ENCODE measurements around the gene ZNF200.

ZNF200 gene

DNA sequence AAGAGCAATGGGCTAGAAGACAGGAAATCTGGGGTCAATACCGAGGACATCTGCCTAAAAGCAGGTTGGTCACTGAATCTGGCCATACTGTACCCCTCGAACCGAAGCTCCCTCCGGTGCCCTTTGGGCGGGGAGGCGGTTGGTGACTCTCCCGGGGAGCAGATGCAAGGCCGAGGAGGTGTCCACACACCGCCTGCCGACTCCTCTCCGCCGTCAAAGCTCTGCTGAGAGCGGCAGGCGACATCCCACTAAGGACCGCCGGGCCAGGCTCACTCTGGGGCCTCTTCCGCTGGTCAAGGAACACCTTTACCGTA, 458 bp downstream of the ZNF200 start:
- Histone ChIP-seq H3K27me3 (ENCODE audit: control insufficient read depth in 2 of 2, insufficient read depth in 2 of 2, low read length in 2 of 2) (no peaks in the 10 kb centered on the region), H3K9ac (ENCODE audit: low read depth in 1 of 2, low read length in 2 of 2) (peak overlapping the region; percentile 89 to 95), H3K4me3 (ENCODE audit: low read length in 2 of 2) (peak overlapping the region; percentile 94 to 100), H3K27ac (ENCODE audit: low read depth in 2 of 2, low read length in 2 of 2) (peak overlapping the region; percentile 95 to 97), H3K4me1 (ENCODE audit: control insufficient read depth in 2 of 2, insufficient read depth in 2 of 2, low read length in 2 of 2) (peaks cover 9% of the 10 kb centered on the region in 2 donors), H3K9me3 (ENCODE audit: control insufficient read depth in 2 of 2, low read length in 2 of 2) (peaks cover 4 to 6% of the 10 kb centered on the region in 2 donors), H3K36me3 (ENCODE audit: control insufficient read depth in 2 of 2, insufficient read depth in 2 of 2, low read length in 2 of 2) (peaks cover 28 to 32% of the 10 kb centered on the region in 2 donors)

DNA sequence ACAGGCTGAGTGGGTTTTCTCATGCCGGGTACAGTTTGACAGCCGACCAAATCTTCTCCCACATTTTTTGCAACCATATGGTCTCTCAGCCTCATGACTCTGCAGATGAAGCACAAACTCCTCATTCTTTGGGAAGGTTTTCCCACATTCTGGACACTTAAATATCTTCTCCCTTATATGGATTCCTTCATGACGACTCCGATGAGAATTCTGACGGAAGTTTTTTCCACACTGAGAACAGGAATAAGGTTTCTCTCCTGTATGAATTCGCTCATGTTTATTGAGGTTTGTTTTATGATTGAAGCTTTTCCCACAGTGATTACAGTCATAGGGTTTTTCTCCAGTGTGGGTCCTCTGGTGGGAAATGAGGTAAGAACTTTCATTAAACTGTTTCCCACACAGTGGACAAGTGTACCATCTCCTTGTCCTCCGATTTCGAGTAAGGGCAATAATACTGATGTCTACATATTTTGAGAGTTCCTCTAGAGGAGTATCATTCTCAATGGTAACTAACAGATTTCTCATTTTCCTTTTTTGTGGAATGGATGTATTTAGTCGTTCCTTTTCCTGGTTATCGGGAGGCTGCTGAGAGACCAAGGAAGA, 10.9 kb downstream of the ZNF200 start:
- Histone ChIP-seq H3K4me1 (ENCODE audit: control insufficient read depth in 2 of 2, insufficient read depth in 2 of 2, low read length in 2 of 2) (no peaks in the 10 kb centered on the region), H3K27me3 (ENCODE audit: control insufficient read depth in 2 of 2, insufficient read depth in 2 of 2, low read length in 2 of 2) (no peaks in the 10 kb centered on the region), H3K27ac (ENCODE audit: low read depth in 2 of 2, low read length in 2 of 2) (no peak overlapping the region), H3K4me3 (ENCODE audit: low read length in 2 of 2) (no peak overlapping the region), H3K9ac (ENCODE audit: low read depth in 1 of 2, low read length in 2 of 2) (no peak overlapping the region), H3K36me3 (ENCODE audit: control insufficient read depth in 2 of 2, insufficient read depth in 2 of 2, low read length in 2 of 2) (peaks cover 40 to 45% of the 10 kb centered on the region in 2 donors), H3K9me3 (ENCODE audit: control insufficient read depth in 2 of 2, low read length in 2 of 2) (peaks cover 27 to 44% of the 10 kb centered on the region in 2 donors)

DNA sequence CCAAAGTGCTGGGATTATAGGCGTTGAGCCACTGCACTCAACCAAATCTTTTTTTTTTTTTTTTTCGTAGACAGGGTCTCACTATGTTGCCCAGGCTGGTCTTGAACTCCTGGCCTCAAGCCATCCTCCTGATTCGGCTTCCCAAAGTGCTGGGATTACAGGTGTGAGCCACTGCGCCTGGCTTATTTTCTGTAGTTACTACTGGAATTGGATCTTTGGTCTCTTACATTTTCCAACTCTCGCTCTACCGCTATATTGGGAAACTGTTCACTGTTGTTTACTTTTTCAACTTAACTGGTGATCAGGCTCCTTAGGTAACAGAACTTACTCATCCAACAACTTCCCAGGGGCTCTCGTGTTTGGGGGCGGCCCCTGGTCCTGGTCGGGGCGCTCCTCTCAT, 14.1 kb downstream of the ZNF200 start:
- H3K4me1 ChIP-seq (ENCODE audit: control insufficient read depth in 2 of 2, insufficient read depth in 2 of 2, low read length in 2 of 2): peaks cover 0 to under 1% of the 10 kb centered on the region in 2 donors
- H3K36me3 ChIP-seq (ENCODE audit: control insufficient read depth in 2 of 2, insufficient read depth in 2 of 2, low read length in 2 of 2): peaks cover 23 to 24% of the 10 kb centered on the region in 2 donors
- H3K4me3 ChIP-seq (ENCODE audit: low read length in 2 of 2): no peak overlapping the region
- H3K9me3 ChIP-seq (ENCODE audit: control insufficient read depth in 2 of 2, low read length in 2 of 2): peaks cover 23 to 39% of the 10 kb centered on the region in 2 donors
- peaks cover 0 to 2% of the 10 kb centered on the region in 2 donors for H3K27me3 ChIP-seq (ENCODE audit: control insufficient read depth in 2 of 2, insufficient read depth in 2 of 2, low read length in 2 of 2)
- H3K27ac ChIP-seq (ENCODE audit: low read depth in 2 of 2, low read length in 2 of 2): no peak overlapping the region
- H3K9ac ChIP-seq (ENCODE audit: low read depth in 1 of 2, low read length in 2 of 2): no peak overlapping the region

DNA sequence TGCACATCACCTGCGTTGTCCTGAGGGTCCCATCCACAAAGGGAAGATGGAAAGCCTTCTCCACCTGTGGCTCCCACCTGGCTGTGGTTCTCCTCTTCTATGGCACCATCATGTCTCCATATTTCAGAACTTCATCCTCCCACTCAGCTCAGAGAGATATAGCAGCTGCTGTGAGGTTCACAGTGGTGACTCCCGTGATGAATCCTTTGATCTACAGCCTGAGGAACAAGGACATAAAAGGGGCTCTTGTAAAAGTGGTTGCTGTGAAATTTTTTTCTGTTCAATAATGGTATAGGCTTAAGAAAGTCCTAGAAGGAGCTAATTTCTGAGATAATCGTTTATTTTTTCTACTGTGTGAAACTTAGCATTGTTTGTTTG, 18.7 kb downstream of the ZNF200 start:
- Histone ChIP-seq H3K9ac (ENCODE audit: low read depth in 1 of 2, low read length in 2 of 2) (no peak overlapping the region), H3K36me3 (ENCODE audit: control insufficient read depth in 2 of 2, insufficient read depth in 2 of 2, low read length in 2 of 2) (no peaks in the 10 kb centered on the region), H3K9me3 (ENCODE audit: control insufficient read depth in 2 of 2, low read length in 2 of 2) (peaks cover 0 to under 1% of the 10 kb centered on the region in 2 donors), H3K4me1 (ENCODE audit: control insufficient read depth in 2 of 2, insufficient read depth in 2 of 2, low read length in 2 of 2) (peaks cover 0 to 3% of the 10 kb centered on the region in 2 donors), H3K4me3 (ENCODE audit: low read length in 2 of 2) (no peak overlapping the region), H3K27ac (ENCODE audit: low read depth in 2 of 2, low read length in 2 of 2) (peak overlapping the region in 1 of 2 donors; percentile 44), H3K27me3 (ENCODE audit: control insufficient read depth in 2 of 2, insufficient read depth in 2 of 2, low read length in 2 of 2) (peaks cover 0 to 2% of the 10 kb centered on the region in 2 donors)

DNA sequence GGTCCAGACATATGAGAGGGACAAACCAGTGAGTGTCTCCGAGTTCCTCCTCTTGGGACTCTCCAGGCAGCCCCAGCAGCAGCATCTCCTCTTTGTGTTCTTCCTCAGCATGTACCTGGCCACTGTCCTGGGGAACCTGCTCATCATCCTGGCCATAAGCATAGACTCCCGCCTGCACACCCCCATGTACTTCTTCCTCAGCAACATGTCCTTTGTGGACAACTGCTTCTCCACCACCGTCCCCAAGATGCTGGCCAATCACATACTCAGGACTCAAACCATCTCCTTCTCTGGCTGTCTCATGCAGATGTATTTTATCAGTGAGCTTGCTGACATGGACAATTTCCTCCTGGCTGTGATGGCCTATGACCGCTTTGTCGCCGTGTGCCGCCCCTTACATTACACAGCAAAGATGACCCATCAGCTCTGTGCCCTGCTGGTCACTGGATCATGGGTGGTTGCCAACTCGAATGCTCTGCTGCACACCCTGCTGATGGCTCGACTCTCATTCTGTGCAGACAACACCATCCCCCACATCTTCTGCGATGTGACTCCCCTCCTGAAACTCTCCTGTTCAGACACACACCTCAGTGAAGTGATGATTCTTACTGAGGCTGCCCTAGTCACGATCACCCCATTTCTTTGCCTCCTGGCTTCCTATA, 19.2 kb downstream of the ZNF200 start:
- H3K4me3 ChIP-seq (ENCODE audit: low read length in 2 of 2): no peak overlapping the region
- peak overlapping the region in 1 of 2 donors; percentile 44 for H3K27ac ChIP-seq (ENCODE audit: low read depth in 2 of 2, low read length in 2 of 2)
- H3K27me3 ChIP-seq (ENCODE audit: control insufficient read depth in 2 of 2, insufficient read depth in 2 of 2, low read length in 2 of 2): peaks cover 0 to 2% of the 10 kb centered on the region in 2 donors
- H3K9me3 ChIP-seq (ENCODE audit: control insufficient read depth in 2 of 2, low read length in 2 of 2): no peaks in the 10 kb centered on the region
- no peak overlapping the region for H3K9ac ChIP-seq (ENCODE audit: low read depth in 1 of 2, low read length in 2 of 2)
- H3K36me3 ChIP-seq (ENCODE audit: control insufficient read depth in 2 of 2, insufficient read depth in 2 of 2, low read length in 2 of 2): no peaks in the 10 kb centered on the region
- H3K4me1 ChIP-seq (ENCODE audit: control insufficient read depth in 2 of 2, insufficient read depth in 2 of 2, low read length in 2 of 2): peaks cover 0 to 3% of the 10 kb centered on the region in 2 donors

DNA sequence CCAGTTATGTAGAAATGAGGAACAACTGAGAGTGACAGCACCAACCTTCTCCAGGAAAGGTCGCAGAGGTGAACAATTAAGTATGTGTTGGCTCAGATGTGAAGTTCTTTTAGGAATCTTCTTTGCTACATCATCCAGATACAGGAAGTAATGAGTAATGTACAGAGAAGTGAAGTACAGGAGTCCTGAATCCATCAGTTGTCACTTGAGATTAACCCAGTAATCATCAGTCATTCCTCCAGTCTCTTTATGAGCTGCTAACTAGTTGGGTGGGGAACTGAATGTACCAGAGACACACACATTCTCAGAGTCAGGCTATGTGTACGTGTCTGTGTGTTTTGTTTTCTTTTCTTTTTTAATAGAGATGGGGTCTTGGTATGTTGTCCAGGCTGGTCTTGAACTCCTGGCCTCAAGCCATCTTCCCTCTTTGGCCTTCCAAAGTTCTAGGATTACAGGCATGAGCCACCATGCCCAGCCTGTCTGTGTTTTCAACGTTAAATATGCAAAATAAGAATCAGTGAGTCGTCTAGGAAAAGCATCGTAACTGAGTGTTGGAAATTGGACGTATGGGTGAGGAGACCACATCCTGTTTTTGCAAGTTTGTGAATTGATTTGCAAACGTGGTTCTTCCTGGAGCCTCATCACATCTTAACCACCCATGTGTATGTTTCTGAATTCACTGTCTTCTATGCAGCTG, 19.9 kb downstream of the ZNF200 start:
- peaks cover 0 to 2% of the 10 kb centered on the region in 2 donors for H3K27me3 ChIP-seq (ENCODE audit: control insufficient read depth in 2 of 2, insufficient read depth in 2 of 2, low read length in 2 of 2)
- no peaks in the 10 kb centered on the region for H3K9me3 ChIP-seq (ENCODE audit: control insufficient read depth in 2 of 2, low read length in 2 of 2)
- H3K36me3 ChIP-seq (ENCODE audit: control insufficient read depth in 2 of 2, insufficient read depth in 2 of 2, low read length in 2 of 2): no peaks in the 10 kb centered on the region
- peaks cover 0 to 3% of the 10 kb centered on the region in 2 donors for H3K4me1 ChIP-seq (ENCODE audit: control insufficient read depth in 2 of 2, insufficient read depth in 2 of 2, low read length in 2 of 2)
- H3K27ac ChIP-seq (ENCODE audit: low read depth in 2 of 2, low read length in 2 of 2): no peak overlapping the region
- H3K9ac ChIP-seq (ENCODE audit: low read depth in 1 of 2, low read length in 2 of 2): no peak overlapping the region
- H3K4me3 ChIP-seq (ENCODE audit: low read length in 2 of 2): no peak overlapping the region

DNA sequence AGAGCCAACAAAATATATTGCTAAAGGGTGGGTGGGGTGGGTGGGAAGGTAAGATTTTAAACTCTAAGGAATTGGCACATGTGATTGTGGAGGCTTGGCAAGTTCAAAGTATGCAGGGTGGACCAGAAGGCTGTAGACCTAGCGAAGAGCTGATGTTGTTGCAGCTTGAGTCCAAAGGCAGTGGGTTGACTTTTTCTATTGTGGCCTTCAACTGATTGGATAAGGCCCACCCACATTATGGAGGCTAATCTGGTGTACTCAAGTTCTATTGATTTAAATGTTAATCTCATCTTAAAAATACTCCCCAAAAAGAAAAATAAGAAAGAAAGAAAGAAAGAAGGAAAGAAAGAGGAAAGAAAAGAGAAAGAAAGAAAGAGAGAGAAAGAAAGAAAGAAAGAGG, 22.4 kb downstream of the ZNF200 start:
- no peaks in the 10 kb centered on the region for H3K36me3 ChIP-seq (ENCODE audit: control insufficient read depth in 2 of 2, insufficient read depth in 2 of 2, low read length in 2 of 2)
- H3K4me1 ChIP-seq (ENCODE audit: control insufficient read depth in 2 of 2, insufficient read depth in 2 of 2, low read length in 2 of 2): peaks cover 0 to 3% of the 10 kb centered on the region in 2 donors
- no peak overlapping the region for H3K27ac ChIP-seq (ENCODE audit: low read depth in 2 of 2, low read length in 2 of 2)
- peaks cover 0 to 2% of the 10 kb centered on the region in 2 donors for H3K27me3 ChIP-seq (ENCODE audit: control insufficient read depth in 2 of 2, insufficient read depth in 2 of 2, low read length in 2 of 2)
- H3K9ac ChIP-seq (ENCODE audit: low read depth in 1 of 2, low read length in 2 of 2): no peak overlapping the region
- no peaks in the 10 kb centered on the region for H3K9me3 ChIP-seq (ENCODE audit: control insufficient read depth in 2 of 2, low read length in 2 of 2)
- H3K4me3 ChIP-seq (ENCODE audit: low read length in 2 of 2): no peak overlapping the region

DNA sequence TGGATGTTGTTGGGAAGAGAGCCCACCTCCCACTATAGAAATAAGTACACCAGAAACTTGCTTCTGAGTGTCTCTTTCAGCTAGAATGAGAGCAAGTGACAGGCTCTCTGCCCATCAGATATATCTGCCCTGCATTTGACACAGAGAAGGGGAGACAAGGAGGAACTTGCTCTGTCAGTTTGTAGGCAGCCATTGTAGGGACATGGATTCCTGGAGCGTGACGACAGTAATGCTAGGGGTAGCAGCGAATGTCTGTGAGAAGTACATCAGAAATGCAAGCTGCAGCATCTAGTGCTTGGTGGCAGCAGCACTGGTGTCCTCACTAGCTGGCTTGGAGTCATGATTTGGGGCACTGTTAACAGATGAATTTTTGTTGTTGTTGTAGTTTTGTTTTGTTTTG, 23.0 kb downstream of the ZNF200 start:
- H3K27ac ChIP-seq (ENCODE audit: low read depth in 2 of 2, low read length in 2 of 2): no peak overlapping the region
- H3K9ac ChIP-seq (ENCODE audit: low read depth in 1 of 2, low read length in 2 of 2): no peak overlapping the region
- no peak overlapping the region for H3K4me3 ChIP-seq (ENCODE audit: low read length in 2 of 2)
- H3K27me3 ChIP-seq (ENCODE audit: control insufficient read depth in 2 of 2, insufficient read depth in 2 of 2, low read length in 2 of 2): peaks cover 0 to 2% of the 10 kb centered on the region in 2 donors
- peaks cover 0 to 3% of the 10 kb centered on the region in 2 donors for H3K4me1 ChIP-seq (ENCODE audit: control insufficient read depth in 2 of 2, insufficient read depth in 2 of 2, low read length in 2 of 2)
- no peaks in the 10 kb centered on the region for H3K9me3 ChIP-seq (ENCODE audit: control insufficient read depth in 2 of 2, low read length in 2 of 2)
- H3K36me3 ChIP-seq (ENCODE audit: control insufficient read depth in 2 of 2, insufficient read depth in 2 of 2, low read length in 2 of 2): no peaks in the 10 kb centered on the region

DNA sequence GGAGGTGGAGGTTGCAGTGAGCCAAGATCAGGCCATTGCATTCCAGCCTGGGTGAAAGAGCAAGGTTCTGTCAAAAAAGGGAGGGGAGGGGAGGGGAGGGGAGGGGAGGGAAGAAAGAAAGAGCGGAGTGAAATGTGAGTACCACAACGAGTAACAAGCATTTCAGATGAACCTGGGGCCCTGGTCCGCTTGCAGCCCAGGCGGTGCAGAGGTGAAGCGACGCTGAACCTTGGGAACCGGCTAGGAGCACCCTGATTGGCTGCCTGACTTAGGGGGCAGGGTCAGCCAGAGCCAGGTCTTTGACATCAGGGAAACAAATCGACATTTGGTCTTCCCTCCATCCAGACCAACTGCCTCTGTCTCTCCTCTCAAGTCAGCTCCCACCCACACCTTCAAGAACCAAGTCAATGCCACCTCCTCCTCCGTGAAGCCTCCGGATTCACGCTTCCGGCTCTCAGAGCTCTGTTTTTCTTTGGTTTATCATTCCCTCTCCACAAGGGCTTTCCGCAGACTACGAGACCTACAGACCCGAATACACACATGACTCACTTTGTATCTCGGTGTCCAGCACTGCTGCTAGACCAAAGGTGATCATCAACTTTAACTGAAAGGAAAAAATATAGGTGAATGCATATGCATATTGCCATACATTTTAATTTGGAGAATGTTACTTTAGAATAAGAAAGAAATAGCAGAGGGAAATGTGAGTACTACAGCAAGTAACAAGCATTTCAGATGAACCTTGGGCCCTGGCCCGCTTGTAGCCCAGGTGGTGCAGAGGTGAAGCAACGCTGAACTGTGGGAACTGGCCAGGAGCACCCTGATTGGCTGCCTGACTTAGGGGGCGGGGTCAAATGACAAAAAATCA, 27.6 kb downstream of the ZNF200 start:
- Histone ChIP-seq H3K9me3 (ENCODE audit: control insufficient read depth in 2 of 2, low read length in 2 of 2) (peaks cover 3 to 4% of the 10 kb centered on the region in 2 donors), H3K27me3 (ENCODE audit: control insufficient read depth in 2 of 2, insufficient read depth in 2 of 2, low read length in 2 of 2) (no peaks in the 10 kb centered on the region), H3K27ac (ENCODE audit: low read depth in 2 of 2, low read length in 2 of 2) (no peak overlapping the region), H3K9ac (ENCODE audit: low read depth in 1 of 2, low read length in 2 of 2) (no peak overlapping the region), H3K36me3 (ENCODE audit: control insufficient read depth in 2 of 2, insufficient read depth in 2 of 2, low read length in 2 of 2) (no peaks in the 10 kb centered on the region), H3K4me3 (ENCODE audit: low read length in 2 of 2) (no peak overlapping the region), H3K4me1 (ENCODE audit: control insufficient read depth in 2 of 2, insufficient read depth in 2 of 2, low read length in 2 of 2) (no peaks in the 10 kb centered on the region)

All from mucosa of rectum (tissue), 2 donors.